G401 (cell line): ENCODE data around the gene USP49. TPM values are rescaled to one million over a fixed set of nuclear protein-coding genes. Genes with fewer than 3 reads are reported as not detected.
"Not testable (repeated sequence)": the region's sequence is repeated elsewhere in the genome, so short reads cannot be mapped to it uniquely, and the experiment has no call there.

ENCODE experiments used
- DNase-seq: peaks from one replicate; pipeline ENCODE4 v3.0.0-alpha.2; 2015; ENCODE audit warnings: low spot score
- in situ Hi-C: cut with HindIII; loops from 2 replicates; pipeline ENCODE4 v1.10.0; 2016; ENCODE audit warnings: low sequenced_read_pairs, mixed read lengths
- total RNA-seq: library from RNA; depleted of rRNA; stranded (reverse); fragments of >200 nt; shearing (Covaris generic); gene quantifications from 2 replicates; pipeline ENCODE4 v1.2.3, GENCODE V29; 2014

Gene USP49
- total RNA-seq, 1 experiment from 2014 or later: 9.9 TPM

GRCh38 chr6:41822021-41822420, 73.2 kb downstream of the USP49 start:
- in situ Hi-C loops: no loop called here
- no peak for DNase-seq

GRCh38 chr6:41821266-41821665, 73.9 kb downstream of the USP49 start:
- no peak for DNase-seq
- in situ Hi-C loops: no loop called here

GRCh38 chr6:41818271-41819054, 76.7 kb downstream of the USP49 start:
- no peak for DNase-seq
- in situ Hi-C loops: no loop called here

GRCh38 chr6:41815587-41815986, 79.6 kb downstream of the USP49 start:
- in situ Hi-C loops: no loop called here
- no peak for DNase-seq

- no peak for DNase-seq
- in situ Hi-C loops: no loop called here
These were observed 80.5 kb downstream of the USP49 start for GRCh38 chr6:41814629-41815028.

- in situ Hi-C loops: no loop called here
- no peak for DNase-seq
These were observed 81.2 kb downstream of the USP49 start for GRCh38 chr6:41813956-41814355.

GRCh38 chr6:41813469-41813868, 81.7 kb downstream of the USP49 start:
- in situ Hi-C loops: no loop called here
- no peak for DNase-seq

GRCh38 chr6:41811946-41812345, 83.2 kb downstream of the USP49 start:
- DNase-seq, in situ Hi-C loops: not testable (repeated sequence)

- no peak for DNase-seq
- in situ Hi-C loops: no loop called here
These were observed 84.1 kb downstream of the USP49 start for GRCh38 chr6:41811095-41811494.

- in situ Hi-C loops: no loop called here
- no peak for DNase-seq
These were observed 89.1 kb downstream of the USP49 start for GRCh38 chr6:41805830-41806774.

- DNase-seq: no peak
- in situ Hi-C loops: no loop called here
These were observed 93.8 kb downstream of the USP49 start for GRCh38 chr6:41801380-41801779.

- in situ Hi-C loops: loop anchor here (25.0 kb wide), 1 partner anchor 238 kb away; no protein-coding TSS in a partner anchor
- DNase-seq: no peak
These were observed 95.6 kb downstream of the USP49 start for GRCh38 chr6:41799559-41799911.

GRCh38 chr6:41798901-41799558, 96.1 kb downstream of the USP49 start:
- DNase-seq: no peak
- in situ Hi-C loops: loop anchor here (25.0 kb wide), 1 partner anchor 238 kb away; no protein-coding TSS in a partner anchor

GRCh38 chr6:41796474-41796873, 98.7 kb downstream of the USP49 start:
- DNase-seq: no peak
- in situ Hi-C loops: loop anchor here (25.0 kb wide), 1 partner anchor 241 kb away; no protein-coding TSS in a partner anchor

GRCh38 chr6:41791984-41792383, 103.2 kb downstream of the USP49 start:
- in situ Hi-C loops: loop anchor here (25.0 kb wide), 1 partner anchor 245 kb away; no protein-coding TSS in a partner anchor
- no peak for DNase-seq

- no peak for DNase-seq
- in situ Hi-C loops: loop anchor here (25.0 kb wide), 1 partner anchor 246 kb away; no protein-coding TSS in a partner anchor
These were observed 103.9 kb downstream of the USP49 start for GRCh38 chr6:41791305-41791704.

GRCh38 chr6:41790045-41790444, 105.1 kb downstream of the USP49 start:
- no peak for DNase-seq
- in situ Hi-C loops: loop anchor here (25.0 kb wide), 1 partner anchor 247 kb away; no protein-coding TSS in a partner anchor

GRCh38 chr6:41789390-41789724, 105.8 kb downstream of the USP49 start:
- in situ Hi-C loops: loop anchor here (25.0 kb wide), 1 partner anchor 248 kb away; no protein-coding TSS in a partner anchor

GRCh38 chr6:41787219-41787917, 107.8 kb downstream of the USP49 start, which contains the start of gene TOMM6:
Gene TOMM6, plus strand, starts transcription at chr6:41787694. Its CDS starts 4 bp downstream, at chr6:41787698.
- DNase-seq: peak; percentile 91
- in situ Hi-C loops: loop anchor here (25.0 kb wide), 1 partner anchor 250 kb away; no protein-coding TSS in a partner anchor

More at GRCh38 chr6:41789390-41789724, 105.8 kb downstream of the USP49 start:
- DNase-seq: no peak
